Epithelial cell of umbilical artery (primary cell): Measurements from ENCODE around the gene RGS1. TPM values are rescaled to one million over a fixed set of nuclear protein-coding genes. Genes with fewer than 3 reads are reported as not detected.

Source experiments
- total RNA-seq: library from RNA; depleted of rRNA; stranded (reverse); fragments of >200 nt; gene quantifications from 2 replicates; pipeline ENCODE4 v1.2.3, GENCODE V29; 2014

RGS1 gene
- total RNA-seq, result not detected in 2 replicates

GRCh38 chr1:192575499-192576189 lies at the start of gene RGS1:
Gene RGS1 (plus strand): TSS chr1:192575773. CDS start chr1:192575793, 20 bp downstream.

Other genes with a start within 250 kb of the RGS1 start
- gene RGS13, start 60.4 kb downstream of the RGS1 start, total RNA-seq, result not detected in 2 replicates
- 14.0 and 28.9 TPM in 2 replicates for gene RGS2, start 233.3 kb downstream of the RGS1 start, total RNA-seq